Cerebellar cortex (tissue), 1 donor: ENCODE data around the gene ZNF45.
"Not testable (repeated sequence)": the region's sequence is repeated elsewhere in the genome, so short reads cannot be mapped to it uniquely, and the experiment has no call there.

Source experiments
- DNase-seq: peaks from one replicate; pipeline ENCODE4 v3.0.0-alpha.2; 2015; ENCODE audit warnings: low spot score

Gene ZNF45

GRCh38 chr19:43913383-43913782, 21.7 kb downstream of the ZNF45 start:
- DNase-seq = no peak

DNA sequence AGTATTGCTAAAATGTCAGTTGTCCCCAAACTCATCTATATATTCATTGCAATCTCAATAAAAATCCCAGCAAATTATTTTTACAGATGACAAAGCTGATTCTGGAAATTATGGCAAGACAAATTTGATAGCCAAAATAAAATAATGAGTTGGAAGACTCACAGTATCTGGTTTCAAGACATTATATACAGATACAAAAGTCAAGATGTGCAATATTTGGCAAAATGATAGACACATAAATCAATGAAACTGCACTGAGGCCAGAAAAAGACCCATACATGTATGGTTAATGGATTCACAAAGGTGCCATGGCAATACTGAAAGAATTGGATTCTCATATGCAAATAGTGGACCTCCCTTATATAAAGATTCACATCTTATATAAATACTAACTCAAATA, 24.2 kb downstream of the ZNF45 start:
- DNase-seq = no peak

DNA sequence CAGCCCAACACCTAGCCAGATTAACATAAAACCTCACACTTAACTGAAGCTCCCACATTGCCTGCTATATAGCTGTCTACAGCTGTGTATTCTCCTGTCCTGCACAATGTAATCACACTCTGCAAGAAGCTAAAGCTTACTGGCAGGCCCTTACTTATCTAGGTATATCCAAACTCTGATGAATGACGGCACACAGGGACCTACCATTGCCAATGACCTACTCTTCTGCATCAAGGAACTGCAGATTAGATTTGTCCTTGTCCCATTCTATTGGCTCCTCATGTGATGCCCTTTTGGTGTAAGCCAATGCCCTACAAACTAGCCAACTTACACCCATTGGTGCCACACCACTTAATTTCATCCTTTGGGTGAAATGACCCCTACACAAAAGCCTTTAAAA, 26.4 kb downstream of the ZNF45 start:
- no peak for DNase-seq

DNA sequence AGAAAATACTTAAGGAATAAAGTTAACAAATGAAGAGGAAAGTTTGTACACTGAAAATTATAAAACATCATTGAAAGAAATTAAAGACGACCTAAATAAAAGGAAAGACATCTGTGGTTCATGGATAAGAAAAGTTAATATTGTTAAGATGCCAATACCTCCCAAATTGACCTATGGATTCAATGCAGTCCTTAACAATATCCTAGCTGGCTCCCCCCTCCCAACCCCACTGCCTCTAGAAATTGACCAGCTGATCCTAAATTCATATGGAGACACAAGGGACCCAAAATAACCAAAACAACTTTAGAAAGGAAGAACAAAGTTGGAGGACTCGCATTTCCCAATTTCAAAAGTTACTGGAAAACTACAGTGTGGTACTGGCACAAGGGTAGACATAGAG, 28.3 kb downstream of the ZNF45 start:
- DNase-seq = no peak

- no peak for DNase-seq
Measured at GRCh38 chr19:43905897-43906296, 29.2 kb downstream of the ZNF45 start.

DNA sequence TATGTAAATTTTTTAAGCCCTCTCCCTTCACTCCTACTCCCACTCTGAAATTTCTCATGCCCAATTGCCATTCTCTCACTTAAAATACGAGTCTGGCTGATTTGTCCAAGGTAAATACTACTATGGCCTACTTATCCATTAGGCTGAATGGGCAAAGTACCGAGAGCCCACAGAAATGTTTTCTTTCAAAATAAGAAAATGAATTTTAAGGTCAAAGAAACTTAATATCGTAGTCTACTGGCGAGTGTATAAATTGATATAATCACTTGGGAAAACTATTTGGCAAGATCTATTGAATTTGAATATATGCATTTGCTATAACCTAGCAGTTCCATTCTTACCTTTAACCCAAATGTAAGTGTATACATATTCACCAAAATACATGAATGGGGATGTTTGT, 32.7 kb downstream of the ZNF45 start:
- DNase-seq = no peak

DNA sequence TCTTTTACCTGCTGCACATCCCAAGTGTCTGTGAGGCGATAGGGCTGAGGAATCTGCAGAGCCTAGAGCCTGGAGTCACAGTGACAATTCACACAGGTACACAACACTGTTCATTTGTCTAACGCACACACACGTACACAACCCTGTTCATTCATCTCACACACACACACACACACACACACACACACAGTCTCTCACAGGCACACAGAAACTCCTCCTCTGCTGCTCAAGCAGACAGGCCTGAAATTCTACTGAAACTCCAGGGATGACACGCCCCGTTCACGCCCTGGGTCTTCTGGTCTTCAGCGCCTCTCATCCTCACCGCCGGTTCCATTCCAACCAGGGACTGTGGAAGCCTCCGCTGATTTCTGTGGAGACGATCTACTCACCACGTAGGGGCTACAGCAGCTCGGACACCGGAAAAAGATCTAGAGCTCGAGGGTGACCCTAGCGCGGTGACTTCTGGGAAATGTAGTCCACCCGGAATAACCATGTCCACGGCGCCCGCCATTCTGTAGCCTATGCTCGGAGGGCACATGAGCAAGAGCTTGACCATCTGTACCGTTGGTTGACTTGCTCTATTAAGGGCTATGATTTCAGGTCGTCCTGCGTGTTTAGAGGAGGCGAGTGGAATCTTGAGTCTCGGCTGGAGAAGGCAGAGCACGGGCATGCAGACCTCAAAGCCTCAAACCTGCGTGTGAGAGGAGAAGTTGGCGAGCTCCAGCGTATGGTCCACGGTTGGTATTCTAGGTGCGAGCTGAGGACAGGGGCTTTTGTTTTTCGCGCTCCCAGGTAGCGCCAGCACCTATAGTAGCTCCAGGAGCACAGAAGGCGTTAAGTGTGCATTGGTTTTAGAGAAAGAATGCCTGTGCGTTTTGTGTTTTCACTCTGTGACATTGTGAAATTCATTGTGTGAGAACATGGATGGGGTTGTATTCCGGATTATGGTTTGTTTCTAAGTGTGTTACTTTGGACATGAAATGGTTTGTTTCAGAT, 33.4 kb downstream of the ZNF45 start:
- DNase-seq = peak; percentile 89

DNA sequence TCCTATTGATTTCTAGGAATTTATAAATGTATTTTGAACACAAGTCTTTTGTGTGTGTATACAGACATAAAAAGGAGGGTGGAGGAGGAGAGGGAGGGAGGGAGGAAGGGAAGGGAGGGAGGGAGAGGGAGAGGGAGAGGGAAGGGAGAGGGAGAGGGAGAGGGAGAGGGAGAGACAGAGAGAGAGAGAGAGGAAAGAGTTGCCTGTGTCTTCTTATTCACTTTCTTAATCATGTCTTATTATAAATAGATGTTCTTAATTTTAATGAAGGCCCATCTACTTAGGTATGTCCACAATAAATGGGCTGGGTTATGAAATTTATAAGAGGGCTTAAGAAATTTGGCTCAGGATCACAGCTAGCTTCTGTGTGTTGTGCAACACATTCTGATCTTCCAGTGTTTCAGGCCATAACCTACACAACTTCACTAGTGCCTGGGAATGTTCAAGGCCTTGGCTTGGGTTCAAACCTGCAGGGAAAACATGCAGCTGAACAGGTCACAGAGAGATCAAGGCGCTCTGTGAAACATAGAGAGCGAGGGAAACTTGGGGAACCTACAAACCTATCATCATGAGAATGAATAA, 39.3 kb downstream of the ZNF45 start:
- no peak for DNase-seq

GRCh38 chr19:43883864-43884263, 51.2 kb downstream of the ZNF45 start, which contains the start of gene ZNF404:
TSS of gene ZNF404 (minus strand) at chr19:43883964.
- no peak for DNase-seq

DNA sequence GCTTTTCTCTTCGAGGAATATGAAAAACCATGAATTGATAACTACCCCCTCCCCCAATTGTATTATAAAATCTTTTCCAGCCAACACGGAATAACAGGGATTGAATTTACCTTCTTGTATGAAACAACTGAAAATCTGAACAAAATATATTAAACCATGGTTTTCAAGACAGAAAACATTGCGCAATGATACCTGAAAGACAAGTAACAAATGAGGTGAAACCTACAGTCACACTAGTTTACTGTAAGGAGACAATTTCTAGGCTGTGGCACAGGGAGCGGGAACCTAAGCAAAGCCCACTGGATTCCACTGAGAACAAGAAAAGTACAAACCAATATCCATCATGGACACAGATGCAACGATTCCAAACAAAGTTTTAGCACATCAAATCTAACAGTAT, 54.6 kb downstream of the ZNF45 start:
- no peak for DNase-seq

DNA sequence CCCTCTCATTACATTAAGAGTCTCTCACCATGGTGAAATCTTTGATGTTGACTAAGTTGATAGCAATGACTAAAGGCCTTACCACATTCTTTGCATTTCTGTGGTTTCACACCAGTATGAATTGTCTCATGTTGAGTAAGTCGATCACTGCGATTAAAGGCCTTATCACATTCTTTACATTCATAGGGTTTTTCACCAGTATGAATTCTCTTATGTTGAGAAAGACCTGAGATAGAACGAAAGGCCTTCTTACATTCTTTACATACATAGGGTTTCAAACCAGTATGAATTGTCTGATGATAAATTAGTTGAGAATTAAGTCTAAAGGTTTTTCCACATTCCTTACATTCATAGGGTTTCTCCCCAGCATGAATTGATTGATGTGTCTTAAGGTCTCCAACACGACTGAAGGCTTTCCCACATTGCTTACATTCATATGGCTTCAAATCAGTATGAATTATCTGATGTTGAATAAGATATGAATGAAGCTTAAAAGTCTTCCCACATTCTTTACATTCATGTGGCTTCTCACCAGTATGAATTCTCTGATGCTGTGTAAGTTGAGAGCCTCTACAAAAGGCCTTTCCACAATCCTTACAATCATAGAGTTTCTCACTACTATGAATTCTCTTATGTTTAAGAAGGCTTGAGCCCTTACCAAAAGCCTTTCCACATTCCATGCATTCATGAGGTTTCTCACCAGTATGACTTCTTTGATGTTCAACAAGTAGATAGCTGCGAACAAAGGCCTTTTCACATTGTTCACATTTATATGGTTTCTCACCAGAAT, 62.3 kb downstream of the ZNF45 start:
- no peak for DNase-seq

- not testable (repeated sequence) for DNase-seq
Measured at GRCh38 chr19:43866923-43867322, 68.2 kb downstream of the ZNF45 start.
